ENCODE results near the gene GPR68.

Gene GPR68

DNA sequence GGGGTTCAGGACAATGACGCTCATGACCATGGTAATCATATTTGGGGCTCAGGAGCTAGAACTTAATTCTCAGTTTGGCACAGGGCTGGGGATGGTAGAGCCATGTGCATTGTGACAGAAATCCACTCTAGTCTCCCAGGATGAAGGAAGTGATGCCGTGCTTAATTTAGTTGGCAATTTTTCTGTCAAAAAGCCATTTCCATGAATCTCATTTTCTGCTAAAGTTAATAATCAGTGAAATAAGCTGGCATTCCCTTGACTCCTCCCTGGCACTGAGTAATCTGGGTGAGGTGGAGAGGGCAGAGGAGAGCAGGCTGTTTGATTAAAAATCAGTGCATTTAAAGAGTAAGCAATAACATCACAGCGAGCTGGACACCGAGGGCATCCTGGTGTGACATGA is 45.0 kb upstream of the GPR68 start:
- H3K4me3 ChIP-seq (ENCODE audit: low read depth, low read length), result no peak overlapping the region
- TF ChIP-seq, protein P1, sequence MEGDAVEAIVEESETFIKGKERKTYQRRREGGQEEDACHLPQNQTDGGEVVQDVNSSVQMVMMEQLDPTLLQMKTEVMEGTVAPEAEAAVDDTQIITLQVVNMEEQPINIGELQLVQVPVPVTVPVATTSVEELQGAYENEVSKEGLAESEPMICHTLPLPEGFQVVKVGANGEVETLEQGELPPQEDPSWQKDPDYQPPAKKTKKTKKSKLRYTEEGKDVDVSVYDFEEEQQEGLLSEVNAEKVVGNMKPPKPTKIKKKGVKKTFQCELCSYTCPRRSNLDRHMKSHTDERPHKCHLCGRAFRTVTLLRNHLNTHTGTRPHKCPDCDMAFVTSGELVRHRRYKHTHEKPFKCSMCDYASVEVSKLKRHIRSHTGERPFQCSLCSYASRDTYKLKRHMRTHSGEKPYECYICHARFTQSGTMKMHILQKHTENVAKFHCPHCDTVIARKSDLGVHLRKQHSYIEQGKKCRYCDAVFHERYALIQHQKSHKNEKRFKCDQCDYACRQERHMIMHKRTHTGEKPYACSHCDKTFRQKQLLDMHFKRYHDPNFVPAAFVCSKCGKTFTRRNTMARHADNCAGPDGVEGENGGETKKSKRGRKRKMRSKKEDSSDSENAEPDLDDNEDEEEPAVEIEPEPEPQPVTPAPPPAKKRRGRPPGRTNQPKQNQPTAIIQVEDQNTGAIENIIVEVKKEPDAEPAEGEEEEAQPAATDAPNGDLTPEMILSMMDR (IDR thresholded peaks at IDR 0.05; ENCODE audit: low read depth, low read length, missing control alignments), result no peak
- DNase-seq (ENCODE audit: low read depth), result no peak

DNA sequence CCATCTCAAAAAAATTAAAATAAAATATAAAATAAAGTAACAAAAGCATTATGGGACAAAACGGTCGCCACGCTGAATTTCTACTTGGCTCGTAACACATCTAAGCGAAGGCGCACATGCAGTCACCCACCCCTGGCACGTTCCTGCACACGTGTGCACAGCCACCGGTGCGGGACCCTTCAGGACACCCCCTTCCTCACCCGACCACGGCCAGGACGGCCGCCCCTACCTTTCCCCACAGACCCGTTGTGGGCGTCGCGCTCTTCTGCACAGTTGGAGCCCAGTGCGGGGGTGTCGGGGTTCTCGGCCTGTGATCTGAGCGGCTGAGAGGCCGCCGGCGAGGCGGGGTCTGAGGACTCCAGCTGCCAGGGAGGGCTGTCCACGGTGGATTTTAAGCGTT is 44.4 kb upstream of the GPR68 start:
- H3K4me3 ChIP-seq (ENCODE audit: low read depth, low read length), result no peak overlapping the region
- DNase-seq (ENCODE audit: low read depth), result no peak
- TF ChIP-seq, protein P1 (IDR thresholded peaks at IDR 0.05; ENCODE audit: low read depth, low read length, missing control alignments), result no peak

DNA sequence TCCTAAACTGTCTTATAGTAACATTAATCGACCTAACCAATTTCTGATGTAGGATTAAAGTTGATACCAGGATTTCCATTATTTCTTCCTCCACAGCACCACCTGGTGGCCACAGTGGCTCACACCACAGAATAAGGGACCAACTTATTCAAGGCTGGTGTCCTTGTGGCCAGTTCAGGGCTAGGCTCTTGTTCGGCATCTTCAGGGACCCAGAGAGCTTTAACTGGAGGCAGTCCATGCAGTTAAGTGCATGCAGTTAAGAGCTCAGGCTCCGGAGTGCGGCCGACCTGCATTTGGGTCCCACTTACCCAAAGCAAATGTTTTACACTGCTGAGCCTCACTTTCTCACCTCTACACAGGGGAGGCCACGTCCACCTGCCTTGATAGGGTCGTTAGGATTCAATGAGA is 42.0 kb upstream of the GPR68 start:
- DNase-seq (ENCODE audit: low read depth), result peak; percentile 36
- no peak overlapping the region for H3K4me3 ChIP-seq (ENCODE audit: low read depth, low read length)
- TF ChIP-seq, protein P1 (IDR thresholded peaks at IDR 0.05; ENCODE audit: low read depth, low read length, missing control alignments), result peak; percentile 71

DNA sequence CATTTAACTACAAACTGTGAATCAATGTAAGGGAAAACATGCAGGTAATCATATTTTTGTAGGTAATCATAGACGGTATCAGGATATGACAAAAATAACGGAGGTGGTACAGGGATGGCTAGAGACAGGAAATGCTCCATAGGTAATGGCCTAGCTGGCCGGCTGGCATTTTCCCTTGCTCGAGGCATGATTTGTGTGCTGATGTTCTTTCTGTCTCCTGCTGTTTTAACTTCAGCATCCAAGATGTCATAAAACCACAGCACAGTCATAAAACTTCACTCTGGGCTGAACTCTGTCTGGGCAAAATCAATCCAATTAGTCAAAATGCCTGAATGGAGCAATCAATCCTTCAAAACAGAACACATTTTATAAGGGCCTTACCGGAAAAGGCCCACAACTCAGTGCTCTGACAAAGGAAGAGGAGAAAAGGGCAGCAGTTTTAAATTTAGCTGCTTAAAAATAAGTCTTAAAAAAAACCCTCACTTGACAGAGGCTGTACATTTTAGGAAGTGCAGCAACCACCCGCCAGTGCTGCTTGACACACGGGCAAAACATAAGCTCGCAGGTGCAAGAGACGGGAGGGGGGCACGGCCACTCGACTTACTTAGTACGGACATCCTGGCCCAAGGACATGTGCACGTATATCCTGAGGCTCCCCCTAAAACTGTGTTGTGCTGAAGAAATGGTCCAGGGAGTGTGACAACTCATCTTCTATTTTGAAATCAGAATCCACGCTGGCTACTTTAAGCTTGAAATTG is 40.5 kb upstream of the GPR68 start:
- DNase-seq (ENCODE audit: low read depth), result no peak
- H3K4me3 ChIP-seq (ENCODE audit: low read depth, low read length), result no peak overlapping the region
- TF ChIP-seq, protein P1 (IDR thresholded peaks at IDR 0.05; ENCODE audit: low read depth, low read length, missing control alignments), result no peak

DNA sequence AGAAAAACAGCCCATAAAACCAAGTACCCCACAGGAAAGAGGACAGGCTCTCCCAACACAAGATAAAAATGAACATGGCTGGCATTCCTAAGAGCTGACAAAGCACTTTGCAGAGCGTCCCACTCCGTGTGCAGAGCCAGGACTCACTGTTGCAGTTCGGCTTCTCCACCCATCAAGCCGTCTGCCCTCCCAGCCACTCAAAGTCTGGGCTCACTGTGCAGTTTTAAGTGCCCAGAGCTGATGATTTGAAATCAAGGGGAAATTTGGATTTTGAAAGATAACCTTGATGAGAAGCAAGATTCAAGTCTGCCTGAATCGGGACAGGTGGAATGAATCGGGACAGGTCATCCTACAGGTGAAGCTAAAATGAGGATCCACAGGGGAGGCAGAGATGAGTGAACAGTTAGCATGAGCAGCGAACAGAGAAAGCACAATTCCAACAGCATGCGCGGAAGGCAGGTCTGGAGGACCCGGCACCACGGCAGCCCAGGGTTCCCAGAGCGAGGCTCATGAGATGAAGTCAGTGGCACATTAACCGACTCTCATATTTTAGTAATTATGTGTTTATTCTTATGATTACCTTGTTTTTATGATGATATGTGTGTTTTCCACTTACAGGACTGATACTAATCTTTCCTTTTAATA is 39.8 kb upstream of the GPR68 start:
- no peak for DNase-seq (ENCODE audit: low read depth)
- H3K4me3 ChIP-seq (ENCODE audit: low read depth, low read length), result no peak overlapping the region
- TF ChIP-seq, protein P1 (IDR thresholded peaks at IDR 0.05; ENCODE audit: low read depth, low read length, missing control alignments), result no peak

DNA sequence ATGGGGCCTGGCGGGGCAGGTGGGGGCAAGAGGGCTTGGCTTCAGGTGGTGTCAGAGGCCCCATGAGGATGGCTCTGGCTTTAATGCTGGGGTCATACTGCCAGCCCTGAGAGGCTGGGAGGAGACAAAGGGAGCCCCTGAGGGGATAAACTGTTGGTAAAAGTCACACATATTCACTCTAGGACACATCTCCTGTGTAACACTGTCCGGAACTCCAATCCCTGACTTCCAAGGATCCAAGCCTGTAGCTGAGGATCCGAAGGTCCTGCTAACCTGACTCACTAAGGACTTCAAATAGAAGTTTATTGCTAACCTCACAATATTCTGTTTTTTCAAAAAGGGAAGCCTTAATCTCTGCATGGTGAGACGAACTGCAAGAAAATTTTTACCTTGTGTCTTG is 39.2 kb upstream of the GPR68 start:
- TF ChIP-seq, protein P1 (IDR thresholded peaks at IDR 0.05; ENCODE audit: low read depth, low read length, missing control alignments), result no peak
- no peak for DNase-seq (ENCODE audit: low read depth)
- no peak overlapping the region for H3K4me3 ChIP-seq (ENCODE audit: low read depth, low read length)

Measured in GM12864 (cell line).